Osteocyte (in vitro differentiated cells): ENCODE results near the gene GPR75. TPM values are rescaled to one million over a fixed set of nuclear protein-coding genes. Genes with fewer than 3 reads are reported as not detected.

Source experiments
- DNase-seq: peaks from one replicate; pipeline ENCODE4 v3.0.0; 2021; ENCODE audit warnings: mixed read lengths; ENCODE audit not compliant: unreplicated experiment; ENCODE audit errors: extremely low spot score
- H3K27ac Mint-ChIP-seq: one replicate; pipeline ENCODE4 v1.8.0; 2021; ENCODE audit warnings: mild to moderate bottlenecking, mixed read lengths; ENCODE audit not compliant: unreplicated experiment
- H3K27me3 Mint-ChIP-seq: one replicate; pipeline ENCODE4 v1.8.0; 2021; ENCODE audit warnings: mixed read lengths; ENCODE audit not compliant: unreplicated experiment
- H3K36me3 Mint-ChIP-seq: one replicate; pipeline ENCODE4 v1.8.0; 2021; ENCODE audit warnings: mixed read lengths; ENCODE audit not compliant: unreplicated experiment
- H3K4me1 Mint-ChIP-seq: one replicate; pipeline ENCODE4 v1.8.0; 2021; ENCODE audit warnings: mixed read lengths; ENCODE audit not compliant: unreplicated experiment
- H3K4me3 Mint-ChIP-seq: one replicate; pipeline ENCODE4 v1.8.0; 2021; ENCODE audit warnings: mild to moderate bottlenecking, moderate library complexity, mixed read lengths; ENCODE audit not compliant: unreplicated experiment
- H3K9me3 Mint-ChIP-seq: one replicate; pipeline ENCODE4 v1.8.0; 2021; ENCODE audit warnings: mixed read lengths; ENCODE audit not compliant: unreplicated experiment
- total RNA-seq: library from RNA; stranded (reverse); gene quantifications from 2 replicates; pipeline ENCODE4 v1.2.1, GENCODE V29; 2021
- TF ChIP-seq, protein P1 (sequence below): fragments of 200-600 bp; sonication (generic); IDR thresholded peaks from 2 replicates; pipeline ENCODE4 v1.5.0; 2021; ENCODE audit warnings: antibody characterized with exemption, mild to moderate bottlenecking, moderate library complexity

GPR75 gene
- total RNA-seq, 1 donor from 2014 or later, result 1.2 TPM

DNA sequence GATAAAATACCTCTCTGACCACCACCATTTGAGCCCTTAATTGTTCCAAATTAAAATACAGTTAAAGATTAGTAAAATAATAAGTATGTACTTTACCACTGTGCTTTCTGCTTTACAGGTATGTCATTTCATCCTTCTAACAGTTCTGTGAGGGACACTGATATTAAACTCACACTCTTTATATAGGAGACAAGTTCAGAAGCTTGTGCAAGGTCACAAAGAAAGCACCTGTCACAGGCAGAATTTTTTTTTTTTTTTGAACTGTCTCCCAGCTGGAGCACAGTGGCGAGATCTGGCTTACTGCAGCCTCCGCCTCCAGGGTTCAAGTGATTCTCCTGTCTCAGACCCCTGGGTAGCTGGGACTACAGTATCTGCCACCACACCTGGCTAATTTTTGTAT lies 21.6 kb upstream of the GPR75 start:
- H3K36me3 Mint-ChIP-seq, result peaks cover 51% of the 10 kb centered on the region
- H3K4me3 Mint-ChIP-seq, result no peak overlapping the region
- TF ChIP-seq, protein P1, sequence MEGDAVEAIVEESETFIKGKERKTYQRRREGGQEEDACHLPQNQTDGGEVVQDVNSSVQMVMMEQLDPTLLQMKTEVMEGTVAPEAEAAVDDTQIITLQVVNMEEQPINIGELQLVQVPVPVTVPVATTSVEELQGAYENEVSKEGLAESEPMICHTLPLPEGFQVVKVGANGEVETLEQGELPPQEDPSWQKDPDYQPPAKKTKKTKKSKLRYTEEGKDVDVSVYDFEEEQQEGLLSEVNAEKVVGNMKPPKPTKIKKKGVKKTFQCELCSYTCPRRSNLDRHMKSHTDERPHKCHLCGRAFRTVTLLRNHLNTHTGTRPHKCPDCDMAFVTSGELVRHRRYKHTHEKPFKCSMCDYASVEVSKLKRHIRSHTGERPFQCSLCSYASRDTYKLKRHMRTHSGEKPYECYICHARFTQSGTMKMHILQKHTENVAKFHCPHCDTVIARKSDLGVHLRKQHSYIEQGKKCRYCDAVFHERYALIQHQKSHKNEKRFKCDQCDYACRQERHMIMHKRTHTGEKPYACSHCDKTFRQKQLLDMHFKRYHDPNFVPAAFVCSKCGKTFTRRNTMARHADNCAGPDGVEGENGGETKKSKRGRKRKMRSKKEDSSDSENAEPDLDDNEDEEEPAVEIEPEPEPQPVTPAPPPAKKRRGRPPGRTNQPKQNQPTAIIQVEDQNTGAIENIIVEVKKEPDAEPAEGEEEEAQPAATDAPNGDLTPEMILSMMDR, result no peak
- H3K27ac Mint-ChIP-seq, result no peak overlapping the region
- no peaks in the 10 kb centered on the region for H3K9me3 Mint-ChIP-seq
- H3K27me3 Mint-ChIP-seq, result no peaks in the 10 kb centered on the region
- H3K4me1 Mint-ChIP-seq, result no peaks in the 10 kb centered on the region
- no peak for DNase-seq

DNA sequence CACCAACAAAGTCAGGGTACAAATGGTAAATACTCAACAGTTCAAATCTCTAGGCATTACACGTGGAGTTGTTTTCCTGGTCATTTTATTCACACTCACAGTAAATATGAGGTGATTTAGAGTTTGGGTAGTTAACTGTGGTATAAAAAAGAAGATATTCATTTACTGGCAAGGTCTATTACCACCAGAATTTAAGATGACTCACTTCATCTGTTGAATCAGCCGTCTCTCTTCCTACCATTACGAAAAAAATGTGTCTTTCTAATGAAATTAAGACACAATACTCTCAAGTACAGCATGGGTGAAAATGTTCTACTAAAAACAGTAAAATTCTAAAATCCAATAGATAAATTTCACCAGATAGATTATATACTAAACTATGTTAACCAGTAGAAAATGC lies 21.0 kb upstream of the GPR75 start:
- Mint-ChIP-seq H3K27ac (no peak overlapping the region), H3K36me3 (peaks cover 51% of the 10 kb centered on the region), H3K9me3 (no peaks in the 10 kb centered on the region), H3K4me1 (no peaks in the 10 kb centered on the region), H3K4me3 (no peak overlapping the region), H3K27me3 (no peaks in the 10 kb centered on the region)
- DNase-seq, result no peak
- TF ChIP-seq, protein P1, result no peak

DNA sequence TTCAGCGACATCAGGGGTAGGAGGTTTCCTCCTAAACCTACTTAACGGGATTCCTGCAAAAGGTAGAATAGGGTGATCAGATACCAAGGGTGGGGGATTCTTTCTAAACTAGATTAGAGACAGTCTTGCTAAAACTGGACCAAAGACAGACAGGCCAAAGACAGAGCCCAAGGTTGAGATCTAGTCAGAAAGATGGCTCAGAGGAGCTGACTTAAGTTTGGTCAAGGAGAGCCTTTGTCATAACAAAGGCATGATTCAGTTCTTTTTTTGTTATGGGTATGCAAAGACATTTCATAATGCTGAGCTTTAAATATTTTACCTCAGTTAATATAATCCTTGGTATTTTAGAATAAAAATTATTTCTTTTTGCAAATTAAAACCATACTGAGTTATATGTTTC lies 17.8 kb upstream of the GPR75 start:
- DNase-seq, result no peak
- H3K4me3 Mint-ChIP-seq, result no peak overlapping the region
- peaks cover 51% of the 10 kb centered on the region for H3K36me3 Mint-ChIP-seq

DNA sequence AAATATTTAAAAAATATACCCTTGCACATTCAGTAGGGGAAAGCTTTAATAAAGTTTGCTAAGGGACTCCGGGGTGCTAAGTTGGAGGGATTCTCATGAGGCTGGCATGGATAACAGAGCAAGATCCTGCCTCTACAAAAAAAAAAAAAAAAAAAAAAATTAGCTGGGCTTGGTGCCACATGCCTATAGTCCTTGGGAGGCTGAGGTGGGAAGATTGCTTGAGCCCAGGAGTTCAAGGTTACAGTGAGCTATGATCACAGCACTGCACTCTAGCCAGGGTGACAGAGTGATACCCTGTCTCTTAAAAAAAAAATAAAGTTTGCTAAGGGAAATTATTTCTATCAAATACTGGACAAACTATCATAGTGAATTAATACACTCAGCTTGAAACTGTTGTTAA lies 17.3 kb upstream of the GPR75 start:
- H3K36me3 Mint-ChIP-seq, result peaks cover 47% of the 10 kb centered on the region
- TF ChIP-seq, protein P1, result no peak
- no peaks in the 10 kb centered on the region for H3K27me3 Mint-ChIP-seq
- no peaks in the 10 kb centered on the region for H3K9me3 Mint-ChIP-seq
- H3K4me3 Mint-ChIP-seq, result no peak overlapping the region
- DNase-seq, result no peak
- no peaks in the 10 kb centered on the region for H3K4me1 Mint-ChIP-seq
- H3K27ac Mint-ChIP-seq, result no peak overlapping the region

More for the DNA sequence above, 17.8 kb upstream of the GPR75 start:
- H3K4me1 Mint-ChIP-seq, result no peaks in the 10 kb centered on the region
- TF ChIP-seq, protein P1, result no peak
- H3K27ac Mint-ChIP-seq, result no peak overlapping the region
- H3K27me3 Mint-ChIP-seq, result no peaks in the 10 kb centered on the region
- H3K9me3 Mint-ChIP-seq, result no peaks in the 10 kb centered on the region

DNA sequence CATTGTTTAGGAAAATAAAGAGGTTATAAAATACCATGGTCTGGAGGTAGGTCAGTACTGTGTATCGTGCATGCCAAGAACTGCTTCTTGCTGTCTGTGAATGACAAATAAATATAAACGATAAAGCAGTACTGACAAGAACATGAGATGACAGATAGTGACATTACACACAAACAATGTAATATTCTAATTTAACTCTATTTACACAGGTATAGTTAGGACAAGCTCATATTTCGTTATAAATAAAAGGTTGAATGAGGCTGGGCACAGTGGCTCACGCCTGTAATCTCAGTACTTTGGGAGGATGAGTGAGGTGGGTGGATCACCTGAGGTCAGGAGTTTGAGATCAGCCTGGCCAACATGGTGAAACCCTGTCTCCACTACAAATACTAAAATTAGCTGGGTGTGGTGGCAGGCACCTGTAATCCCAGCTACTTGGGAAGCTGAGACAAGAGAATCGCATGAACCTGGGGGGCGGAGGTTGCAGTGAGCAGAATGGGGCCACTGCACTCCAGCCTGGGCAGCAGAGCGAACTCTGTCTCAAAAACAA lies 14.7 kb upstream of the GPR75 start:
- Mint-ChIP-seq H3K27me3 (no peaks in the 10 kb centered on the region), H3K27ac (no peak overlapping the region), H3K9me3 (no peaks in the 10 kb centered on the region), H3K4me1 (no peaks in the 10 kb centered on the region), H3K36me3 (peaks cover 38% of the 10 kb centered on the region), H3K4me3 (no peak overlapping the region)
- DNase-seq, result no peak
- TF ChIP-seq, protein P1, result no peak
